Activated T-helper 1 cell treated with Interleukin-2 at 50 U/mL for 16 hours (primary cell): ENCODE measurements around the gene SH3PXD2A.
A peak's percentile ranks its signal among the peaks of the same experiment; 100 is the strongest.

ENCODE experiments used
- DNase-seq: peaks from one replicate; pipeline ENCODE4 v3.0.0-alpha.2; 2020; ENCODE audit warnings: low read depth

SH3PXD2A gene

DNA sequence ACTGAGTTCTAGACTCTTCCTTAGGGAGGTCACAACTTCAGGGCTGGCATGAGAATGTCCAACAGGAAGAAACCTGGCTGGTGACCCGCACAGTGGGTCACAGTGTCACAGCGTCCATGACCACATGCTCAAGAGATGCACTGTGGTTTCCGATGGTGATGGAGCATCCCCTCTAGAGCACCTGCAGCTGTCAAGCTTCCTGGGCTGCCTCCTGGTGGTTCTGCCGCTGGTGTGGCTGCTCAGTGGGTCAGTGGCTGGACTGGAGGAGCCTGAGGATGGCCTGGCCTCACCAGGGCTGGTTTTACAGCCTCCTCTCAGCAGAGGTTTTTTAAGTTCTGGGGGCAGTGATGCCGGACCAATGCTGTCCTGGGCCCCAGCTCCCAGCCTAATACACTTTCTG is 149.3 kb downstream of the SH3PXD2A start:
- DNase-seq, result no peak

- DNase-seq, result no peak
Measured at GRCh38 chr10:103703941-103704919, 151.1 kb downstream of the SH3PXD2A start.

DNA sequence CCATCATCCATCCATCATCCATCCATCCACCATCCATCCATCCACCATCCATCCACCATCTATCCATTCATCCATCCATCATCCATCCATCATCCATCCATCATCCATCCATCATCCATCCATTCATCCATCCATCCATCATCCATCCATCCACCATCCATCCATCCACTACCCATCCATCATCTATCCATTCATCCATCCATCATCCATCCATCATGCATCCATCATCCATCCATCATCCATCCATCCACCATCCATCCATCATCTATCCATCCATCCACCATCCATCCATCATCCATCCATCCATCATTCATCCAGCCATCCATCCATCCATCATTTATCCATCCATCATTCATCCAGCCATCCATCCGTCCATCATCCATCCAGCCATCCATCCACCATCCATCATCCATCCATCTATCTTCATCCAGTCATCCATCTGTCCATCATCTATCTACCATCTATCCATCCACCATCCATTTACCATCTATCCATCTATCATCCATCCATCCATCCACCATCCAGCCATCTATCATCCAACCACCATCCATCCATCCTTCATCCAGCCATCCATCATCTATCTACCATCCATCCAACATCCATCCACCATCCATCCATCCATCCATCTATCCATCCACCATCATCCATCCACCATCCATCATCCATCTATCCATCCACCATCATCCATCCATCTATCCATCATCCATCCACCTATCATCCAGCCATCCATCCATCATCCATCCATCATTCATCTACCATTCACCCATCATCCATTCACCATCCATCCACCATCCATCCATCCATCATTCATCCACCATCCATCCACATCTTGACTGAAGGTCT is 153.8 kb downstream of the SH3PXD2A start:
- no peak for DNase-seq

GRCh38 chr10:103700436-103700715 is 155.0 kb downstream of the SH3PXD2A start:
- no peak for DNase-seq

GRCh38 chr10:103699611-103700435 is 155.6 kb downstream of the SH3PXD2A start:
- no peak for DNase-seq

DNA sequence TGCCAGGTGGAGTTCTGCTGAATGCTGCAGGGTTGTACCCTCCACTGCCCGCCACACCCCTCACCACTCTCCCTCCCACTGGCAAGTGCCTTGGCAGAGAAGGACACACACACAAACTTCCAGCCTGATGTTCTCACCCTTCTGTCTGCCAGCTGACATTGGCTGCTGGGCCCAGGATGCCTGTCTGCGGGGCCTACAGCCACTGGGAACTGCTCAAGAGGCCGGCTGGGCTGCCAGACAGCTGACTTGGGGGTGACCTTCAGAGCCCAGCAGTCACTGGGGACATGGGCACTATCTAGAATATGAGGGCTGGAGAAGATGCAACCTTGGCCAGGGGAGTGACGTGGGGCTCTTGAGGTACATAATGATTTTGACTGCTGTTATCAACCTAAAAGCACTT is 157.1 kb downstream of the SH3PXD2A start:
- DNase-seq, result no peak

DNA sequence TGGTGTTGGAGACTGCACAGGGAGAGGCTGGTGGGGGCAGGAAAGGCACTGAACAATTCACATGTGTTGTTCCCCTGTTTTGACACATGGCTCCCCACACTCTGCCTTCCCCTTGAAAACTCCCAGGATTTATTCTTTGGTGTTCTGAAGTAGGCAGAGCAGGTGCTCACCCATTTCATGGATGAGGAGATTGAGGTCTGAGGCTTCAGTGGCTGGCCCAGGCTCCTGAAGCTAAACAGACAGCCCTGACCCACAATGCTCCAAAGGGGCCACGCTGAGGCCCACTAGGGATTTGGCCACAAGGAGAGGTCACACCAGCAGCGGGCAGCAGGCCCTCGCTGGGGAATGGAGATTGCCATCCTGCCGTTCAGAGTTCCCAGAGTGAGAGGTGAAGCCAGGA is 157.6 kb downstream of the SH3PXD2A start:
- DNase-seq, result no peak

GRCh38 chr10:103696411-103697145 is 158.8 kb downstream of the SH3PXD2A start:
- DNase-seq, result peak; percentile 50

GRCh38 chr10:103696094-103696410 is 159.3 kb downstream of the SH3PXD2A start:
- DNase-seq, result no peak

- DNase-seq, result no peak
Measured at GRCh38 chr10:103695584-103696005, 159.8 kb downstream of the SH3PXD2A start.

DNA sequence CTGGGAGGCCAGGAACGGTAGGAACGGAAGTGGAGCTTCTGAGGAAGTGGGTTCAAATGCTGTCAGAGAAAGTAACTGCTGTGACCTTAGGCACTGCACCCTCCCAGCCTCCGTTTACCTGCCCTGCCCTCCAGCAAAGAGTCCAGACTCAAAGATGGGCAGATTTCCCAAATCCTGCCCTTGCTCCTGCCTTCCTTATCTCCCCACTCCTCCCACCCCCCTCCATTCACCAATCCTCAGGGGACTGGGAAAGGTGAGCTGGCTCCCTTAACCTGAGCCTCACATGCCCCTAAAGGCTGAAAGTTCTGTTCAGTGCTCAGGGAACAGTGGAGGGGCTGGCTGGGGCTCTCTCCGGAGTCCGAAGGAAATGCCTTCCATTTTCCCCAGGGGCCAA is 161.6 kb downstream of the SH3PXD2A start:
- DNase-seq, result no peak

- DNase-seq, result peak; percentile 33
Measured at GRCh38 chr10:103692952-103693811, 162.2 kb downstream of the SH3PXD2A start.

DNA sequence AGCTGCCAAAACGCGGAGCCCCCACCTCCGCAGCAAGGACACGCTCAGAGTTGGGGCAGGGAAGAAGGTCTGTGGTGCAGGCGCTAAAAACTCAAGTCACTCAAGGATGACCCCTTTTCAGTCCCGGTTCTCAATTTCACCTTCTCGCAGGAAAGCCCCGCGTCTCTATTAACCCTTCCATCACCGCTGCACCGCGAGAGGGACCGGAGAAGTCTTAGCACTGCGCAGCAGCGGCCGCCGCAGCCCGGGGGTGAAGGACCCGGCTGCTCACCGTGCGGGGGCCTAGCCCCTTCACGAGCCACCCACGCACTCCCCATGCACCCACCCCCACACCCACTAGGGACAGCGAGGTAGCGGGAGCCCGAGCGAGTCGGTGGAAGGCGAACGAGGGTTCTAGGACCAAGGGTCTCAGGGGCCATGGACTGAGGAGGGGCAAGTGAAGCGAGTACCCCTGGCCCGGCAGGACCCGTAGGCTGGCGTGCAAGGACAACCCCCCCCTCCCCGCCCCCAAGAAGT is 162.9 kb downstream of the SH3PXD2A start:
- DNase-seq, result no peak

DNA sequence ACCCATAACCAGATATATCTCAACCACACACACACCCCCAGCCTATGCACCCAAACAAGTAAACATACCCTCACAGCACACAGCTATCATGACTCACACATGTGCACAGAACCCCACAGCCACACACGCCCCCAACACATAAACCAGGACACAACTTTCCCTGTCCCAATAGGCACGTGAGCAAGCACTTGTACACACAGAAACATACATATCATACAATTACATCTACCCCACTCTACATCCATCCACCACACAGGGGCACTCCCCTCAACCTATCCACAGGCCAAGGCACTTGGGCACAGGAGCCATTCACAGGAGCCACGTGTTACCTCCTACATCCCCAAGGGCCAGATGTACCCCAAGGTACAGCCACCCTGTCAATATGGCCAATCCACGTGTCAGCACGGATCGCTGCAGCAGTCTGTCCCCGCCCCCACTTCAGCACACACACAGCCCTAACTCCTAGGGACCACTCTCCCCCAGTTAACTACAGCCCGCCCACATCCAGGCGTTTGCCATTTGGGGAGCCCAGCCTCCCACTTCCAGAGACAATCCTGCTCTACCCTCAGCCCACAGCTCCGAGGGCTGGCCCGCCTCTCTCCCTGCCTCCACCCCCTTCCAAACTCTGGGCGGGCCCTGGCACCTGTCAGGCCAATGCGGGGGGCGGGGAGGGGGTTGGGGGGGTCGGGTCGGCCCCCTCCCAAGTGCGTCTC is 163.5 kb downstream of the SH3PXD2A start:
- no peak for DNase-seq

DNA sequence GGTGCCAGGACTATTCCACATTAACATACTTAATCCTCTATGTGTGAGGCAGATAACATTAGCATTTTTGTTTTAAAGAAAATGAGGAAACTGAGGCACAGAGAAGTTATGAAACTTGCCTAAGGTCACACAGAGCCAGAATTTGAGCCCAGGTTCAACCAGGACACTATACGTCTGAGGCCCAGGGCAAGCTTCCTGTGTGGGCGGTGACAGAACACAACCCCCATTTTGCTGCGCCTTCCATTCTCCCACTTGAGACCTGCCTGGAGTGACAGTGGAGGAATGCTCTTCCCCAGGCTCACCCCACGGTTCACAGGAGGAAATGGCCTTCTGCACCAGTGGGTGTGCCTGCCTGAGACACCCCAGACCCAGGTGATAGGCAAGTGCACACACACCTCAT is 164.1 kb downstream of the SH3PXD2A start:
- DNase-seq, result no peak

DNA sequence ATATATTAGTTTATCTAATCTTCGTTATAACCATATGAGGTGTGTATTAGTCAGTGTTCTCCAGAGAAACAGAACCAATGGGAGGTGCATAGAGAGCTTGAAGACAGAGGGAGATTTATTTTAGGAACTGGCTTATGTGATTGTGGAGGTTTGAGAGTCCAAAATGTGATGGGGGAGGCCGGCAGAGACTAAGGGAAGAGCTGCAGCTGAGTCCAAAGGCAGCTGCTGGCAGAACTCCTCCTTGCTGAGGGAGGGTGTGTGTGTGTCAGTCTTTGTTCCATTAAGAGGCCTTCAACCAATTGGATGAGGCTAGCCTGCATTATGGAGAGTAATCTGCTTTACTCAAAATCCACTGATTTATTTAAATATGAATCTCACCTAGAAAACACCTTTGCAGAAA is 165.1 kb downstream of the SH3PXD2A start:
- no peak for DNase-seq

GRCh38 chr10:103688491-103688890 is 166.9 kb downstream of the SH3PXD2A start:
- DNase-seq, result no peak

- no peak for DNase-seq
Measured at GRCh38 chr10:103687718-103688117, 167.7 kb downstream of the SH3PXD2A start.

DNA sequence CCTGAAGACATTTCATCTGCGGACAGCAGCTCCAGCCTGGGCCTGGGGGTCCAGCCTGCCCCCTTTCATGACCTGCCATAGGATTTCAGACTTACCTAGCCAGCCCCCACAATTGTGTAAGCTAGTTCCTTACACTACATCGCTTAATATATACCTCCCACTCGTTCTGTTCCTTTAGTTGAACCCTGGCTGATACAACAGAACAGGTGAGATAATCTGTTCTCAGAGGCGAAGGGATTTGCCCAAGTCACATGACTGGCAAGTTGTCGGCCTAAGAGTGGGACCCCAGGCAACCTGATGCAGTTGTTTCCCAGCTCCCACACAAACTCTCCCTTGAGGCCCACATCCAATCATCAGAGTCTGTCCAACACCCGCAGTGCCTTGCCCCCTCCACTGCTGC is 168.2 kb downstream of the SH3PXD2A start:
- DNase-seq, result no peak
